Memory B cell (primary cell): ENCODE data around the gene GFRA1.
"Not testable (repeated sequence)": the region's sequence is repeated elsewhere in the genome, so short reads cannot be mapped to it uniquely, and the experiment has no call there.

Source experiments
- ATAC-seq: fragments of 150-1000 bp; cut with Tn5 transposase; 2 replicates; pipeline ENCODE4 v1.10.0; 2021; ENCODE audit warnings: low read depth, mild to moderate bottlenecking, moderate library complexity
- DNase-seq, 2 donors: peaks; one replicate each; pipeline ENCODE4 v3.0.0; 2022; ENCODE audit warnings: low spot score in 2 of 2
- H3K27ac Mint-ChIP-seq: one replicate; pipeline ENCODE4 v1.8.0; 2022; ENCODE audit warnings: mild to moderate bottlenecking, moderate library complexity, mixed read lengths
- H3K27me3 Mint-ChIP-seq: one replicate; pipeline ENCODE4 v1.8.0; 2022; ENCODE audit warnings: mixed read lengths
- H3K36me3 Mint-ChIP-seq: one replicate; pipeline ENCODE4 v1.8.0; 2022; ENCODE audit warnings: mild to moderate bottlenecking, mixed read lengths
- H3K4me1 Mint-ChIP-seq: one replicate; pipeline ENCODE4 v1.8.0; 2022; ENCODE audit warnings: mixed read lengths
- H3K4me3 Mint-ChIP-seq: one replicate; pipeline ENCODE4 v1.8.0; 2022; ENCODE audit warnings: mild to moderate bottlenecking, moderate library complexity, mixed read lengths
- H3K9me3 Mint-ChIP-seq: one replicate; pipeline ENCODE4 v1.8.0; 2022; ENCODE audit warnings: mixed read lengths

GFRA1 gene

GRCh38 chr10:116183733-116184511, 89.1 kb downstream of the GFRA1 start:
- no peak for ATAC-seq
- DNase-seq = no peak
- no peaks in the 10 kb centered on the region for H3K27me3 Mint-ChIP-seq
- no peak overlapping the region for H3K27ac Mint-ChIP-seq
- no peaks in the 10 kb centered on the region for H3K4me1 Mint-ChIP-seq
- H3K4me3 Mint-ChIP-seq = no peak overlapping the region
- peaks cover 4% of the 10 kb centered on the region for H3K9me3 Mint-ChIP-seq
- H3K36me3 Mint-ChIP-seq = no peaks in the 10 kb centered on the region

- Mint-ChIP-seq H3K4me1 (no peaks in the 10 kb centered on the region), H3K27me3 (no peaks in the 10 kb centered on the region), H3K27ac (no peak overlapping the region), H3K9me3 (peaks cover 2% of the 10 kb centered on the region), H3K36me3 (no peaks in the 10 kb centered on the region), H3K4me3 (no peak overlapping the region)
- no peak for ATAC-seq
- no peak for DNase-seq
Observed at GRCh38 chr10:116182426-116182825, 90.6 kb downstream of the GFRA1 start.

DNA sequence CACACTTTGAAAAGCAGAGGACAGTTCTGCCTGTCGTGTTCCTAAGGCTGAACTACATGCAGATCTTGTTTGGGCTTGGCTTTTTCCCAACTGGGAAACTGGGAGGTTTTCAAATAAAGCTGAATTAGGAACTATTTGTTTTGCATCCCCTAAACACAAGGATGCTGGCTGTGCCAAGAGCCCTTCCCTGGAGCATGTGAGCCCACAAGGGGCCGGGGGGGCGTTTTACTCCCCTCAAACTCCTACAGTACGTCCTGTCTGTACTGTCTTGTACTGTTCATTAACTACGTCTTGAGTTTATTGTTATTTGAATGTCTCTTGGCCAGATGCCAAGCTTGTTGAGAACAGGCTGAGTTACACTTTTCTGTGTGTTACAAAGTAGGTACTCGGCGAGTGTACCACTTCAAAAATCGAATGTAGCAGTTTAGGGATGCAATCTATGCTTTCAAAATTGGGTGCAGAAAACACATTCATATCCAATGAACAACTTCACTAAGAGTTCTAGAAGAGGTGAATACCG, 94.9 kb downstream of the GFRA1 start:
- peaks cover 4% of the 10 kb centered on the region for H3K9me3 Mint-ChIP-seq
- no peaks in the 10 kb centered on the region for H3K36me3 Mint-ChIP-seq
- no peaks in the 10 kb centered on the region for H3K4me1 Mint-ChIP-seq
- no peak overlapping the region for H3K4me3 Mint-ChIP-seq
- ATAC-seq = no peak
- no peaks in the 10 kb centered on the region for H3K27me3 Mint-ChIP-seq
- DNase-seq = no peak
- no peak overlapping the region for H3K27ac Mint-ChIP-seq

DNA sequence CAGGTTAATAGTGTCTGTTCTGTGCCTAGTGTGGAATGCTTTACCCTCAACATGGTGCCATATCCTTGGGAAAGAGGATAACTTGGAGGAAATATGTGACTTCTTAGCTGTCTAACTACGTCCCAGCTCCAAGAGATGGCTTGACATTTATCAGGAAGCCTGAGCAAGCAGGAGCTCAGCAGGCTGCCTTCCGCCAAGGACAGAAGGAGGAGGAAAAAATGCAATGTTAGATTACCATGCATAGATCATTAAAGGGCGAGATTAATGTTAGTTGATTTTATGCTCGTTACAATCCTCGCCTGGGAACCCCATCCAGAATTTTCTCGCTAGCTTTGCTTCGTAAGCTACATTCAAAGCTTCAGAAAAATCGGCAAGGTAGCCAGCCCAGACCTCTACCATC, 97.8 kb downstream of the GFRA1 start:
- Mint-ChIP-seq H3K9me3 (peaks cover 4% of the 10 kb centered on the region), H3K4me1 (no peaks in the 10 kb centered on the region), H3K36me3 (no peaks in the 10 kb centered on the region), H3K4me3 (no peak overlapping the region), H3K27me3 (no peaks in the 10 kb centered on the region), H3K27ac (no peak overlapping the region)
- ATAC-seq (no peak), DNase-seq (no peak)

- ATAC-seq = no peak
- DNase-seq = no peak
- no peaks in the 10 kb centered on the region for H3K27me3 Mint-ChIP-seq
- H3K27ac Mint-ChIP-seq = no peak overlapping the region
- H3K36me3 Mint-ChIP-seq = no peaks in the 10 kb centered on the region
- H3K9me3 Mint-ChIP-seq = peaks cover 4% of the 10 kb centered on the region
- H3K4me1 Mint-ChIP-seq = no peaks in the 10 kb centered on the region
- H3K4me3 Mint-ChIP-seq = no peak overlapping the region
Observed at GRCh38 chr10:116171505-116171904, 101.5 kb downstream of the GFRA1 start.

- no peak overlapping the region for H3K4me3 Mint-ChIP-seq
- peaks cover 6% of the 10 kb centered on the region for H3K9me3 Mint-ChIP-seq
- H3K4me1 Mint-ChIP-seq = no peaks in the 10 kb centered on the region
- H3K36me3 Mint-ChIP-seq = no peaks in the 10 kb centered on the region
- DNase-seq (no peak), ATAC-seq (no peak)
- no peaks in the 10 kb centered on the region for H3K27me3 Mint-ChIP-seq
- no peak overlapping the region for H3K27ac Mint-ChIP-seq
Observed at GRCh38 chr10:116170815-116171250, 102.2 kb downstream of the GFRA1 start.

- Mint-ChIP-seq H3K36me3 (no peaks in the 10 kb centered on the region), H3K4me1 (no peaks in the 10 kb centered on the region), H3K4me3 (no peak overlapping the region), H3K9me3 (peaks cover 6% of the 10 kb centered on the region), H3K27me3 (no peaks in the 10 kb centered on the region), H3K27ac (no peak overlapping the region)
- no peak for DNase-seq
- no peak for ATAC-seq
Observed at GRCh38 chr10:116169782-116170445, 103.1 kb downstream of the GFRA1 start.

GRCh38 chr10:116168745-116169144, 104.3 kb downstream of the GFRA1 start:
- Mint-ChIP-seq H3K27me3 (no peaks in the 10 kb centered on the region), H3K27ac (no peak overlapping the region), H3K4me3 (no peak overlapping the region), H3K9me3 (peaks cover 6% of the 10 kb centered on the region), H3K4me1 (no peaks in the 10 kb centered on the region), H3K36me3 (no peaks in the 10 kb centered on the region)
- DNase-seq (no peak), ATAC-seq (no peak)

- Mint-ChIP-seq H3K4me1 (no peaks in the 10 kb centered on the region), H3K36me3 (no peaks in the 10 kb centered on the region), H3K27ac (no peak overlapping the region), H3K27me3 (no peaks in the 10 kb centered on the region), H3K9me3 (peaks cover 6% of the 10 kb centered on the region), H3K4me3 (no peak overlapping the region)
- ATAC-seq = no peak
- DNase-seq = no peak
Observed at GRCh38 chr10:116168329-116168728, 104.7 kb downstream of the GFRA1 start.

DNA sequence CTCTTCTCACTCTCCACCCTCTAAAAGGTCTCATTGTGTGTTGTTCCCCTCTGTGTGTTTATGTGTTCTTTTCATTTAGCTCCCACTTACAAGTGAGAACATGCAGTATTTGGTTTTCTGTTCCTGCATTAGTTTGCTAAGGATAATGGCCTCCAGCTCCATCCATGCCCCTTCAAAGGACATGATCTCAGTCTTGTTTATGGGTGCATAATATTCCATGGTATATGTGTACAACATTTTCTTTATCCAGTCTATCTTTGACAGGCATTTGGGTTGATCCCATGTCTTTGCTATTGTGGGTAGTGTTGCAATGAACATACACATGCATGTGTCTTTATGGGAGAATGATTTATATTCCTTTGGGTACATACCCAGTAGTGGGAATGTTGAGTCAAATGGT, 107.1 kb downstream of the GFRA1 start:
- H3K4me3 Mint-ChIP-seq, H3K27ac Mint-ChIP-seq, H3K4me1 Mint-ChIP-seq: not testable (repeated sequence)

DNA sequence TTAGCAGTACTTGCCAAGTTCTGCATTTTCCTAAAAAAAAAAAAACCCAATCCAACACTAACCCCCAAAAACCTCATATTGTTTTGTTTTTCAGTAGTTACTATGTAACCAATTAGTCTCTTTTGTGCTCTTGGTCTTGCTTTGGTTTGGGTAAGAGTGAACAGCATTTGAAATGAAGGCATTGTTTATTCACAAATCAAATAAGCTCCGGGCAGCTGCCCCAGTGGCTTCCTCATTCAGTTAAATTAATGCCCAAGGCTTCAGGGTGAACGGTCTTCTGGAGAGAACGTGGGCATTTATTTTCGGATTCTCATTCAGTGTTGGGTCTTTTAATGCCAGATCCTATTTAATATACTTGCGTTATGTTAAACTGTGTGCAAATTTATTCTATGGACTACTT, 108.7 kb downstream of the GFRA1 start:
- H3K27me3 Mint-ChIP-seq = no peaks in the 10 kb centered on the region
- no peak for ATAC-seq
- H3K9me3 Mint-ChIP-seq = peaks cover 6% of the 10 kb centered on the region
- no peak overlapping the region for H3K27ac Mint-ChIP-seq
- H3K4me1 Mint-ChIP-seq = no peaks in the 10 kb centered on the region
- no peak overlapping the region for H3K4me3 Mint-ChIP-seq
- no peak for DNase-seq
- no peaks in the 10 kb centered on the region for H3K36me3 Mint-ChIP-seq

More for the DNA sequence above, 107.1 kb downstream of the GFRA1 start:
- not testable (repeated sequence) for DNase-seq, ATAC-seq, H3K36me3 Mint-ChIP-seq, H3K27me3 Mint-ChIP-seq, H3K9me3 Mint-ChIP-seq

- no peaks in the 10 kb centered on the region for H3K27me3 Mint-ChIP-seq
- DNase-seq = no peak
- H3K4me3 Mint-ChIP-seq = no peak overlapping the region
- H3K4me1 Mint-ChIP-seq = no peaks in the 10 kb centered on the region
- H3K9me3 Mint-ChIP-seq = peaks cover 6% of the 10 kb centered on the region
- H3K36me3 Mint-ChIP-seq = no peaks in the 10 kb centered on the region
- ATAC-seq = no peak
- H3K27ac Mint-ChIP-seq = no peak overlapping the region
Observed at GRCh38 chr10:116163333-116164131, 109.5 kb downstream of the GFRA1 start.

- ATAC-seq (no peak), DNase-seq (no peak)
- Mint-ChIP-seq H3K4me3 (no peak overlapping the region), H3K36me3 (no peaks in the 10 kb centered on the region), H3K4me1 (no peaks in the 10 kb centered on the region), H3K9me3 (peaks cover 6% of the 10 kb centered on the region), H3K27ac (no peak overlapping the region), H3K27me3 (no peaks in the 10 kb centered on the region)
Observed at GRCh38 chr10:116162851-116163250, 110.2 kb downstream of the GFRA1 start.

GRCh38 chr10:116160271-116160670, 112.7 kb downstream of the GFRA1 start:
- no peak for ATAC-seq
- no peaks in the 10 kb centered on the region for H3K9me3 Mint-ChIP-seq
- H3K27me3 Mint-ChIP-seq = no peaks in the 10 kb centered on the region
- DNase-seq = no peak
- no peak overlapping the region for H3K27ac Mint-ChIP-seq
- H3K4me1 Mint-ChIP-seq = no peaks in the 10 kb centered on the region
- H3K36me3 Mint-ChIP-seq = no peaks in the 10 kb centered on the region
- no peak overlapping the region for H3K4me3 Mint-ChIP-seq
